Left lobe of liver (tissue), 1 donor: ENCODE measurements around the gene CLDN7. TPM values are rescaled to one million over a fixed set of nuclear protein-coding genes. Genes with fewer than 3 reads are reported as not detected.

ENCODE experiments used
- total RNA-seq: library from RNA; stranded (reverse); gene quantifications from one replicate; pipeline ENCODE4 v1.2.1, GENCODE V29; 2021
- donor health status: DM: no; HTN: yes; CAD: no.

CLDN7 gene
- total RNA-seq, 1 donor from 2014 or later = 20.5 TPM

Other genes with a start within 250 kb of the CLDN7 start
- gene RNASEK, start 249.9 kb downstream of the CLDN7 start, total RNA-seq = 83.9 TPM
- gene BCL6B, start 239.4 kb downstream of the CLDN7 start, total RNA-seq = 1.7 TPM
- gene SLC16A13, start 226.5 kb downstream of the CLDN7 start, total RNA-seq = 39.9 TPM
- 2.5 TPM for gene SLC16A11, start 218.4 kb downstream of the CLDN7 start, total RNA-seq
- gene CLEC10A, start 182.2 kb downstream of the CLDN7 start, total RNA-seq = 1.1 TPM
- 442 TPM for gene ASGR2, start 147.7 kb downstream of the CLDN7 start, total RNA-seq
- 526 TPM for gene ASGR1, start 83.1 kb downstream of the CLDN7 start, total RNA-seq
- 5.5 TPM for gene DLG4, start 42.6 kb downstream of the CLDN7 start, total RNA-seq
- gene ACADVL, start 42.5 kb downstream of the CLDN7 start, total RNA-seq = 1,044 TPM
- gene DVL2, start 28.0 kb downstream of the CLDN7 start, total RNA-seq = 10.0 TPM
- gene PHF23, start 23.0 kb downstream of the CLDN7 start, total RNA-seq = 16.5 TPM
- 235 TPM for gene GABARAP, start 20.0 kb downstream of the CLDN7 start, total RNA-seq
- 35.1 TPM for gene CTDNEP1, start 10.7 kb downstream of the CLDN7 start, total RNA-seq
- 27.5 TPM for gene ELP5, start 10.3 kb downstream of the CLDN7 start, total RNA-seq
- gene SLC2A4, start 19.2 kb upstream of the CLDN7 start, total RNA-seq = 0.48 TPM
- 0.81 TPM for gene YBX2, start 32.2 kb upstream of the CLDN7 start, total RNA-seq
- 242 TPM for gene EIF5A, start 45.1 kb upstream of the CLDN7 start, total RNA-seq
- gene GPS2, start 52.9 kb upstream of the CLDN7 start, total RNA-seq = 21.2 TPM
- gene NEURL4, start 66.9 kb upstream of the CLDN7 start, total RNA-seq = 17.0 TPM
- 3.4 TPM for gene ACAP1, start 74.1 kb upstream of the CLDN7 start, total RNA-seq
- 2.6 TPM for gene KCTD11, start 89.7 kb upstream of the CLDN7 start, total RNA-seq
- not detected for gene TMEM95, start 92.7 kb upstream of the CLDN7 start, total RNA-seq
- 5.2 TPM for gene TNK1, start 118.6 kb upstream of the CLDN7 start, total RNA-seq
- gene PLSCR3, start 132.0 kb upstream of the CLDN7 start, total RNA-seq = 7.0 TPM
- gene TMEM256, start 141.6 kb upstream of the CLDN7 start, total RNA-seq = 80.1 TPM
- 3.9 TPM for gene NLGN2, start 145.4 kb upstream of the CLDN7 start, total RNA-seq
- gene SPEM1, start 157.8 kb upstream of the CLDN7 start, total RNA-seq = not detected
- not detected for gene SPEM2, start 163.1 kb upstream of the CLDN7 start, total RNA-seq
- gene SPEM3, start 166.4 kb upstream of the CLDN7 start, total RNA-seq = not detected
- 4.0 TPM for gene TMEM102, start 173.0 kb upstream of the CLDN7 start, total RNA-seq
- gene FGF11, start 177.0 kb upstream of the CLDN7 start, total RNA-seq = 0.86 TPM
- gene CHRNB1, start 182.6 kb upstream of the CLDN7 start, total RNA-seq = 10.9 TPM
- gene ZBTB4, start 217.2 kb upstream of the CLDN7 start, total RNA-seq = 7.9 TPM
- not detected for gene SLC35G6, start 219.0 kb upstream of the CLDN7 start, total RNA-seq
- 55.9 TPM for gene POLR2A, start 221.9 kb upstream of the CLDN7 start, total RNA-seq